ENCODE results near the gene TSC22D3. TPM values are rescaled to one million over a fixed set of nuclear protein-coding genes. Genes with fewer than 3 reads are reported as not detected.

The TSC22D3 gene
- total and polyA plus RNA-seq, 2 donors (not counting 1 experiment from before 2014, with no cell fraction given) = 447 to 3,050 TPM

GRCh38 chrX:107805179-107805578, 29.6 kb upstream of the TSC22D3 start:
- H2AFZ ChIP-seq (ENCODE audit: insufficient read depth, low read depth, low read length, poor library complexity, severe bottlenecking) = no peak overlapping the region
- no peaks in the 10 kb centered on the region for H4K20me1 ChIP-seq (ENCODE audit: control insufficient read depth, insufficient read depth, low read length, poor library complexity, severe bottlenecking)
- no peak overlapping the region for H3K27ac ChIP-seq (ENCODE audit: low read length in 2 of 2)
- intact Hi-C loops (cut with micrococcal nuclease) = no loop called here
- Mint-ChIP-seq H3K4me1 (no peaks in the 10 kb centered on the region), H3K4me3 (no peak overlapping the region), H3K9me3 (ENCODE audit: insufficient read depth) (no peaks in the 10 kb centered on the region), H3K27me3 (peaks cover 14% of the 10 kb centered on the region), H3K27ac (no peak overlapping the region)
- H3K4me2 ChIP-seq (replicated peaks; ENCODE audit: low read depth, low read length, poor library complexity, severe bottlenecking) = no peak overlapping the region
- ATAC-seq (ENCODE audit: low read depth) (no peak), DNase-seq (no peak)
- no peak overlapping the region for H3K4me3 ChIP-seq (ENCODE audit: control extremely low read depth in 1 of 5, extremely low read depth in 1 of 5, insufficient read depth in 1 of 5, low read depth in 2 of 5, low read length in 4 of 5)
- H3K27me3 ChIP-seq (replicated peaks in 1 of 4; ENCODE audit: control extremely low read depth in 1 of 4, control insufficient read depth in 3 of 4, insufficient read depth in 4 of 4, low read length in 3 of 4) = no peaks in the 10 kb centered on the region
- TF ChIP-seq EZH2 (IDR thresholded peaks at IDR 0.05; ENCODE audit: borderline replicate concordance, insufficient read depth, low read depth, low read length, poor library complexity, severe bottlenecking) = no peak
- TF ChIP-seq CTCF (IDR thresholded peaks at IDR 0.05) = no peak
- 100% methylated on average over 1 of the region's 3 CpGs for WGBS (ENCODE audit: insufficient coverage)
- H3K4me1 ChIP-seq (ENCODE audit: control insufficient read depth in 2 of 2, insufficient read depth in 2 of 2, low read length in 2 of 2) = no peaks in the 10 kb centered on the region
- no peaks in the 10 kb centered on the region for H3K36me3 ChIP-seq (replicated peaks in 1 of 2; ENCODE audit: control extremely low read depth in 1 of 2, control insufficient read depth in 1 of 2, extremely low read depth in 1 of 2, insufficient read depth in 2 of 2, low read length in 1 of 2)
- no peak overlapping the region for H3K9ac ChIP-seq (ENCODE audit: low read length)
- H3K9me3 ChIP-seq (ENCODE audit: control extremely low read depth in 1 of 3, control insufficient read depth in 2 of 3, insufficient read depth in 1 of 3, low read length in 2 of 3) = no peaks in the 10 kb centered on the region
- POLR2A ChIA-PET = no interaction called here
- no peaks in the 10 kb centered on the region for H3K79me2 ChIP-seq (ENCODE audit: control insufficient read depth, insufficient read depth, low read length)
- CTCF ChIA-PET = no interaction called here

GRCh38 chrX:107804427-107804826, 28.8 kb upstream of the TSC22D3 start:
- H3K9me3 Mint-ChIP-seq (ENCODE audit: insufficient read depth) = no peaks in the 10 kb centered on the region
- Histone ChIP-seq H3K9me3 (ENCODE audit: control extremely low read depth in 1 of 3, control insufficient read depth in 2 of 3, insufficient read depth in 1 of 3, low read length in 2 of 3) (no peaks in the 10 kb centered on the region), H3K9ac (ENCODE audit: low read length) (no peak overlapping the region), H3K36me3 (replicated peaks in 1 of 2; ENCODE audit: control extremely low read depth in 1 of 2, control insufficient read depth in 1 of 2, extremely low read depth in 1 of 2, insufficient read depth in 2 of 2, low read length in 1 of 2) (no peaks in the 10 kb centered on the region), H3K27me3 (replicated peaks in 1 of 4; ENCODE audit: control extremely low read depth in 1 of 4, control insufficient read depth in 3 of 4, insufficient read depth in 4 of 4, low read length in 3 of 4) (no peaks in the 10 kb centered on the region), H3K4me3 (ENCODE audit: control extremely low read depth in 1 of 5, extremely low read depth in 1 of 5, insufficient read depth in 1 of 5, low read depth in 2 of 5, low read length in 4 of 5) (no peak overlapping the region), H3K4me2 (replicated peaks; ENCODE audit: low read depth, low read length, poor library complexity, severe bottlenecking) (no peak overlapping the region), H3K27ac (ENCODE audit: low read length in 2 of 2) (no peak overlapping the region), H3K4me1 (ENCODE audit: control insufficient read depth in 2 of 2, insufficient read depth in 2 of 2, low read length in 2 of 2) (no peaks in the 10 kb centered on the region), H3K79me2 (ENCODE audit: control insufficient read depth, insufficient read depth, low read length) (no peaks in the 10 kb centered on the region), H2AFZ (ENCODE audit: insufficient read depth, low read depth, low read length, poor library complexity, severe bottlenecking) (no peak overlapping the region), H4K20me1 (ENCODE audit: control insufficient read depth, insufficient read depth, low read length, poor library complexity, severe bottlenecking) (no peaks in the 10 kb centered on the region)
- no CpG with 5 or more reads among the region's 1 CpG for WGBS (ENCODE audit: insufficient coverage)
- no peak overlapping the region for H3K27ac Mint-ChIP-seq
- ChIA-PET POLR2A (no interaction called here), CTCF (no interaction called here)
- DNase-seq (no peak), ATAC-seq (ENCODE audit: low read depth) (no peak)
- intact Hi-C loops (cut with micrococcal nuclease) = no loop called here
- H3K4me3 Mint-ChIP-seq = no peak overlapping the region
- TF ChIP-seq EZH2 (IDR thresholded peaks at IDR 0.05; ENCODE audit: borderline replicate concordance, insufficient read depth, low read depth, low read length, poor library complexity, severe bottlenecking) (no peak), CTCF (IDR thresholded peaks at IDR 0.05) (no peak)
- H3K27me3 Mint-ChIP-seq = peaks cover 18% of the 10 kb centered on the region
- H3K4me1 Mint-ChIP-seq = no peaks in the 10 kb centered on the region
